NCI-H82 treated with DMSO at 0.1 percent for 48 hours (cell line): ENCODE measurements around the gene RBM44.
"Not testable (repeated sequence)": the region's sequence is repeated elsewhere in the genome, so short reads cannot be mapped to it uniquely, and the experiment has no call there.

Experiments
- DNase-seq: peaks from one replicate; lab custom pipeline; 2025; ENCODE audit not compliant: unreplicated experiment; lab: John Stamatoyannopoulos, UW

Gene RBM44

DNA sequence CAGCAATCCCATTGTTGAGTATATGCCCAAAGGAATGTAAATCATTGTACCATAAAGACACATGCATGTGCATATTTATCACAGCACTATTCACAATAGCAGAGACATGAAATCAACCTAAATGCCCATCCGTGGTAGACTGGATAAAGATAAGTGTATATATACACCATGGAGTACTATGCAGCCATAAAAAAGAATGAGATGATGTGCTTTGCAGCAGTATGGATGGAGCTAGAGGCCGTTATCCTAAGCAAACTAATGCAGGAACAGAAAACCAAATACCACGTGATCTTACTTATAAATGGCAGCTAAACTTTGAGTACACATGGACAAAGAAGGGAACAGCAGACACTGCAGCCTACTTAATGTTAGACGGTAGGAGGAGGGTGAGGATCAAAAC, 42.5 kb downstream of the RBM44 start:
- no peak for DNase-seq

DNA sequence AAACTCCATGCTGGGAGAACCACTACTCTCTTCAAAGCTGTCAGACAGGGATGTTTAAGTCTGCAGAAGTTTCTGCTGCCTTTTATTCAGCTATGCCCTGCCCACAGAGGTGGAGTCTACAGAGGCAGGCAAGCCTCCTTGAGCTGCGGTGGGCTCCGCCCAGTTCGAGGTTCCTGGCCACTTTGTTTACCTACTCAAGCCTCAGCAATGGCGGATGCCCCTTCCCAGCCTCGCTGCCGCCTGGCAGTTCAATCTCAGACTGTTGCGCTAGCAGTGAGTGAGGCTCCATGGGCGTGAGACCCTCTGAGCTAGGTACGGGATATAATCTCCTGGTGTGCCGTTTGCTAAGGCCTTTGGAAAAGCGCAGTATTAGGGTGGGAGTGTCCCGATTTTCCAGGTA, 50.4 kb downstream of the RBM44 start:
- DNase-seq, result not testable (repeated sequence)

DNA sequence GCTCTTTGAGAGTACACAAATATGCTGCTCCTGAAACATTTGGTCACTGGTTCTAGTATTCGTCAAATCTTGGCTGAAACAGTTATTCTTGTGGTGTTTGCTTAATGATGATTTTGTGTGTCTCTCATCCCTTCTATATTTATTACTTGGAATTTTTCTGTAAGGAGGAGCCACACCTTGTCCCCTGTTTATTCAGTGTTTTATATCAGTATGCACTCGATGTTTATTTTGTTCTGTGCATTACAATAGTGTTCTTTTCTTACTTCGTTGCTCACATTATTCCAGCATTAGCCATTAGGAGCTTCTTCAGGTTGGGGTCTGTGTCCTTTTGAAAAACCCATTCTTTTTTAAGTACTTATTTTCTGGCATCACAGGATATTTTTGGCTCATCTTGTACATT, 55.7 kb downstream of the RBM44 start:
- no peak for DNase-seq

DNA sequence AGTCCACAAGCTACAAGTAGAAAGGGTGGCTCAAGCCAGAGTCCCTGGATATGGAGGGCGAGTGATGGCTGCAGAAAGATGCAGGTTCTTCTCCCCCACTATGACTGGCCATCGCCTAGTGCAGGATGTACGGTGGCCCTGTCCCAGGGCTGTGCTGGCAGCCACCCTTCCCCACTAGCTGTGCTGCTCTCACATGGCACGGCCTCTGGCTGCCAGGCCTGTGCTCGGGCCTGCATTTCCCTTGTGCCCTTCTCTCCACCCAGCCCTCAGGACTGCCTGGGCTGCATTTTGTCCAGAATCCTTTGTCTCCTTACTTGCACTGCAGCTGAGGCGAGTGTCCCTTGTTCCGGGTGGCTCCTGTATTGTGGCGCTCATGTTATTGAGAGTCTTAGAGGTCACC, 59.2 kb downstream of the RBM44 start:
- no peak for DNase-seq

DNA sequence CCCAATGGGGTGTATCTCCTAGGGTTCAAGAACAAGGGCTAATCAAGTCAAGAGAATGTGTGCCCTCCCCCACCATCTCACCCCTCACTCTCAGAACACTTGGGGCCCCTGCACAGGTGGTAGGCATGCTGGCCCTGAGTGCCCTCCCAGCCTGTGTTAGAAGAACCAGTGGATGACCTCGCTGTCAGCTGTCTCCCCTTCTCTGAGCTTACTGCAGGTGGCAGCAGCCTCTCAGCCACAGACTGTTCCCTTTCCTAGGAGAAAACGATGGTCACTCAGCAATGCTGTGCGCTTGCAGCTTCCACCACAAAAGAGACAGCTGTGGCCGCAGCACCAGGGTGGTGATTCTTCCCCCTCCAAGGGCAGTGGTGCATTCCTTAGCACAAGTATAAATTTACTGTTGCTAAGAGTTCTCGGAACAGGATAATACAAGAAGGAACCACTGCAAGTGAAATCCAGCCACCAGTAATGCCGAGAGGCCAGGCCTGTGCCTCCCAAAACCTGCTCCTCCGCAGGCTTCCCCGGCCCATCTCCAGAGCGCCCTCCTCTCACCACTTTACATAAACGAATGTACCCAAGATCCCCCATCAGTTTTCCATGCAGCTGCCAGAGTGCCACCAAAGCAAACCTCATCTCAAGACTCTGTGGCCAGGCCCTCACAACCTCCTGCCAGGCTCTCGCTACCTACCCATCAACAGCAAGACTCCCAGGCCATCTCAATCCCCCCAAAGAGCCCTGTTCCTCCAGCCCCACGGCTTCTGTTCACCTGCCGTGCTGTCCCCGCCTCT, 59.9 kb downstream of the RBM44 start:
- DNase-seq, result peak; percentile 80

DNA sequence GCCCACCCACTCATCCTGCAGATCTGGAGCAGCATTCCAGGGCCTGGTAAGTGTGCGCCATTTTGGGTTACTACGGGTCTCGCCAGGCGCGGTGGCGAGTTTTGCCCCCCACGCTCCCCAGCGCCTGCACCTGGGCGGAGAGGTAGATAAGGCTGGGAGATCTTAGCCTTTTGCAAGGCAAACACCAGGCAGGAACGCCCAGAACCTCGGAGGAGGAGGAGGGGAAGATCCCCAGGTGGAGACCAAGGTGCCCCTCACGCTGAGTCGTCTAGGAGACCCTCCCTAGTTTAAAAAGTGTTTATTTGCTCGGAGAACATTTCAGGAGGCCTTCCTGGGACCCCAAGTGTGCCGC, 60.5 kb downstream of the RBM44 start:
- DNase-seq, result no peak

DNA sequence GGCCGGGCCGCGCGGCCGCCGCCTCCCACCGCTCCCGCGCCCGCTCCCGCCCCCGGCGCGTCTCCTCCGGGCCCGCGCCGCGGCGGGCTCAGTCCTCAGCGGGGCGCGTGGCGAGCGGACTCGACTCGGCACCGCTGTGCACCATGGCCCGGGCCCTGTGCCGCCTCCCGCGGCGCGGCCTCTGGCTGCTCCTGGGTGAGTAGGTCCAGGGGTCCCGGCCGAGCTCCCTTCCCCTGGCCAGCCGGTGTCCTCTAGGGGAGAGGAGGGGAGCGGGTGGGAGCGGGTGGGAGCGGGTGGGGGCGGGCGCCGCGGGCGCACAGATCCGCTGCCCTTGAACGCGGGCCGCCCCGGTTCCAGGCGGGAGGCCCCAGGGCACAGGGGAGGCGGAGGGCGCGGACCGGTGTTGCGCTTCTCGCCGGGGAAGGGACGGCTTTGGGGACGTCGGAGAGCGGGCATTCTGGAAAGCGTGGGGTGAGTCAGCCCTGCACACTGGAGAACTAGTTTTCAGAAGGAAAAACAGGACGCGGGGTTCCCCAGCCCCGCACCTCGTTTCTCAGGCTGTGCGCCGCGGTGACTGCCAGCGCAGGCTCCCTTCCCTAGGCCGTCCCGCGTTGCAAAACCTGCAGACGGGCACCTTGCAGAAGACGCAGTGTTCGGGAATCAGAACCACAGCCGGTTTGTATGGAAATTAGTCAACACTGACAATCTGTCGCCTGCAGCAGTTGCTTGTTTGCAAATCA, 61.1 kb downstream of the RBM44 start, which contains the start of gene RAMP1:
Gene RAMP1, plus strand, starts transcription at position 91 of the 740 bp plus-strand sequence. Its CDS starts 53 bp downstream, at position 144.
- DNase-seq, result peak; percentile 41

DNA sequence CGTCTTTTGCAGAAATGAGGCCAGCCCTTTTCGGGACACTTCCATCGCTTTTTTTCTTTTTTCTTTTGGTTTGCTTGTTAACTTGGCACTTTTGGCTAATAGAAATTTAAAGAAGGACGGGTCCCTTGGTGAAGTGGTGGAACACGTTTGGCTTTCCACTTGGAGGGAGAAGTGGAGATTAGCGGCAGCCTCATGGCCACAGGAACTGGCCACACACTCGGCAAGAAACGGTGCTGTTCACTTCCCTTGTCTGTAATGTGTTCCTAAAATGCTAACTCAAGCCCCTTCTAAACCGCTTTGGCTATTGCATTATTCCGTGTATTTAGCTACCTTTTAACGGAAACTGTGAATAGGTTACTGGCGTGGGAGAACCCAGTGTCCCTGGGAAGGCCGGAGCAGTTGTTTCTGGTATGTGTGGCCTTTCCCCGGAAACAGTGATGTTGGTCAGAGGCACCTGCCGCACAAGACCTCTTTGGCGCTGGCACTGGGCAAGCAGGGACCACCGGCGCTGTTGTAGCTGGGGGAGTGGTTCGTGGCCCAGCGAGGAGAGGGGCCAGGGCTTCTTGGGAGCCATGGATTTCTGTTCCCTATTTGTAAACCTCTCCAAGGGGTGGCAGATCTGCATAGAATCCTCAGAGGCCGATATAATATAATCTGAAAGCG, 61.8 kb downstream of the RBM44 start:
- DNase-seq, result no peak

DNA sequence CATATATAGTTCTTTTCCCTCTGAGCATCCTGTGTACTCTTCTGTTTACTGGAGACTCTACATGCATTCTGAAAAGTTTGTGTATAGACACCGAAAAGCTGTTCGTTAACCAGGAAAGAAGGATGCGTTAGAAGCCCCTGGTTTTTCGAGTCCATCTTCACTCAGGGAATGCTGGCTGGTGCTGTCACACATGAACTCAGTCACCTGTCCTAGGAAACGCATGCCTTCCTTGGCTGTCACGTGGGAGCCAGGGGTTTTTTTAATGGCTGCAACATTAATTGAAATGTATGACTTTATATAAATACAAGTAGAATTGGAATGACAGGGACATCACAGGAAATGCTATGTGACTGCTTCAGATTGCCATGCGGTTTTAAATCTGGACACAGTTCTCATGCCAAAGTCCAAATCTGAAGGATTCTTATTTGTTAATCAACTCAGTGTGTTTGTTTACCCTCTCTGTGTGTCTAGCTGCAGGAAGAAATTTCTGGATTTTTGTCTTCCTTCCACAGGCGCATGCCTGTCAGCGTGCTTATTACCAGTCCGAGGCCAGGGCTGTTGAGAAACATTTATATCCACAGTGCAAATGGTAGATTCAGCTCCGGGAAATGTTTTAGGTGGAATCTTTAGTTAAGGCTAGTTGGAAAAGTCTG, 63.4 kb downstream of the RBM44 start:
- no peak for DNase-seq

DNA sequence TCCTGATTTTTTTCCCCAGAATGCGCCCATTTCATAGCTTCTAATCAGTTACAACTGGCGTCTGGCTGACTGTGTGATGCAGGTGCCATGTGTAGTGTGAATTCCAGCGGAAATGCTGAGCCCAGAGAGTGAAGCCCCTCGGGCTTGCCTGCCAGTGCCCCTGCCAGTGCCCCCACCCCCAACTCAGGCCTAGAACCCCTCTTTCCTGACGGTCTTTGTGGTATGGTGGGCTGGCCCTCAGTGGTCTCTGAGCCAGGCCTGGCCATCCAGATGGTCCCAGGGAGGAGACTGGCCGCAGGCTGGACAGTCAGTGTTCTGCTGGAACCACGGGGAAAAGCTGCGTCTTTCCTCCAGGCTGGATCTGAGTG, 63.9 kb downstream of the RBM44 start:
- DNase-seq, result no peak

DNA sequence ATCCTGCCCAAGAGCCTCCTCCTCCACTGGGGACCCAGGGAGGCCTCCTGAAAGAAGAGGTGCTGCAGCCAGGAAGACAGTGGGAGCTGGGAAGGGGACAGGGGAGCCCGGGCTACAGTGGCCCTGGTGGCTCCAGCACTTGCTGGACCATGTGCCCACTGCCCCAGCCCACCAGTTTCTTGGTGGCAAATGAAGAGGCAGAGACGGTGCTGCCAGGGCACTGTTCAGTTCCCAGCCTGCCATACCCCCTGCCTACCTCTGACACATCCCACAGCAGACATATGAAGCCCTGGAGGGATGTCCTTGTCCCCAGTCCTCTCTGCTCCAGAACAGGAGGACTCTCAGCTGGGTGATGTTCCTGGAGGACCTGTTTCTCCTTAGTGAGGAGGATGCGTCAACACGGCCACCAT, 64.5 kb downstream of the RBM44 start:
- DNase-seq, result no peak

DNA sequence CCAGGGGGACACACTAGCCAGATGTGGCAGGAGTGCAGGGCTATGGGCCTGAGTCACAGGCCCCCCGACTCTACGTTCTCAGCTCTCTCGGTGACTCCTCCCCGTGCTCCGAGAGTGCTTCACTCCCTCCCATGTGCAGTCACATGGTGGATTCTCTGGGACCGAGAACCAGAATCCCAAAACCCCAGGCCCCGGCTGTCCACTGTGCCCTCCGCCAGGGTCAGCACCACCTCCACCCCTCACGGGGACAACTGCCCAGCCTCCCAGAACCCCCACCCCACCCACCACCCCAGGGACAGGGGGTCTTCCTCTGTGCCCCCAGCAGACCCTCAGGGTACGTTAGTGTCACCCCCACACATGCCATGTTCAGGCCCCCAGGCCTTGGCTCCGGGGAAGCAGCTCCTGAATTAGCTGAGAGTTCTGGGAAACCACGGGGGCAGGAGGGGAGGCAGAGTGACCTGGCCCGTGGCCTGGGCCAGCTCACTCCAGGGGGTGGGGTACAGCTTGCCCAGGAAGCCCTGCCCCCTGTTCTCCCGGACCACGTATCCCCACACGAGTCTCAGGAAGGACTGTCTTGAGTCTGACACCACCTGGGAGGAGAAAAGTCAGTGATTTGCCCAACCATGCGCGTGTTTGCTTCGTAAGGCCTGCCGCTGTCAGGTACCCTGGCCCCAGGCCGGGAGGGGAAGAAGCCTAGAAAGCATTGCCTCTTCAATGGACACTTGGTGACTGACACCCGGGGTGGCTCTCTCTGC, 65.3 kb downstream of the RBM44 start:
- no peak for DNase-seq

DNA sequence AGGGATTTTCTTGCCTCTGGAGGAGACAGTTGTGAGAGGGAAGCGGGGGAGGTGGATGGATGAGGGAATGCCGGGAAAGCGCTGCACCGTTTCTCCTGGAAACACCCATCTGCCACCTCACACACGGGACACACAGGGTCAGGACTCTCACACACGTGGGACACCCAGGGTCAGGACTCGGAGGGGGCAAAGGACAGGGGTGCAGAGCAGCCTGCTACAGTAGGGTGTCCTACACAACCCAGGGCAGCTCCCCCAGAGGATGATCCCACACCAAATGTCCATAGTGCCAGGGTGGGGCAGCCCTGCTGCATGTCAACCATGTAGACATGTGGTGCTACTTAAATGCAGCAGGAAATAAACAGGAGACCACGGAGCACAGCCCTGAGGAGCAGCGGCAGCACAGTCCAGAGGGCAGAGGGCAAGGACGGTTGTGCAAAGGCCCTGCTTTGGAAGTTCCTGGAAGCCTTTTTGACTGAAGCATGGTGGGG, 65.9 kb downstream of the RBM44 start:
- no peak for DNase-seq

DNA sequence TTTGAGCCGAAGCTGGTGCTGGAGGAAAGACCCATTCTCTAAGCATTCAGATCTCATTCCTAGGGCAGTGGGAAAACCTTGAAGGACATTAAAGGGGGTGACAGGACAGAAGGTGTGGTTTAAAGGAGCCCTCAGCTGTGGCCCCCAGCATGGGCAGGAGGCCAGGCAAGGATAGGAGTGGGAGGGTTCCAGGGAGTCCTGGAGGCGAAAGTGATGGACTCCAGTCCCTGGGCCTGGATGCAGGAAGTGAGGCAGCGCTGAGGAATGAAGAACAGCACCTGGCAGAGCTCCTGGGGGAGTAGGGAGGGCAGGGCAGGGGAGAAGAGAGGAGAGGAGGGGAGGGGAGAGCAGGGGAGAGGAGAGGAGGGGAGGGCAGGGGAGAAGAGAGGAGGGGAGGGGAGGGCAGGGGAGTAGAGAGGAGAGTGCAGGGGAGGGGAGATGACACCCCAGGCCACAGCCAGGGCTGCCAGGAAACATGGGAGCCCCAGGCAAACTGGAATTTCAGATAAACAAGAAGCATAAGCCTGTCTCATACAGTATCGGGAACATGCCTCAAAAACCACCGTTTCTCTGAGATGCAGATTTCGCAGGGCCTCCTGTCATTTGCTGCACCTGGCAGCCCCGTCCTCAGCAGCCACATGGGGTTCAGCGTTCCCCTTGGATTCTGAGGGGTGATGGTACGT, 66.5 kb downstream of the RBM44 start:
- no peak for DNase-seq

DNA sequence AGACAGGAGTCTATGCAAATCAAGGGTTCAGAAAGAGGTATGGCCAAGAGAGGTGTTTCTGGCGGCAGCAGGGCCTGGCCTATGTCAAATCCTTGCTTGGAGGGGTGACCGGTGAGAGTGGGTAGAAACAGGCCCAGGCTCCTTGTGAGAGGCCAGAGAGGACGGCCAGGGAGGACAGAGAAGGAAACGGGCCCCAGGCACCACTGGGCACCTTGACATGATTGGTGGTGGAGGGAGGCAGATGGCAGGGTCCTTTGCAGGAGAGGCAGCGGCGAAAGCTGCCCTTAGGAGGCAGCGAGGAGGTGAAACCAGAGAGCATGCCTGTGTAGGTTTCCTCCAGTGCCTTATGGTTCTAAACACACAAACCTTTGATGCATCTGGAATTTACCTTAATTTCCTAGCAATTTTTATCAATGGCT, 67.1 kb downstream of the RBM44 start:
- no peak for DNase-seq

DNA sequence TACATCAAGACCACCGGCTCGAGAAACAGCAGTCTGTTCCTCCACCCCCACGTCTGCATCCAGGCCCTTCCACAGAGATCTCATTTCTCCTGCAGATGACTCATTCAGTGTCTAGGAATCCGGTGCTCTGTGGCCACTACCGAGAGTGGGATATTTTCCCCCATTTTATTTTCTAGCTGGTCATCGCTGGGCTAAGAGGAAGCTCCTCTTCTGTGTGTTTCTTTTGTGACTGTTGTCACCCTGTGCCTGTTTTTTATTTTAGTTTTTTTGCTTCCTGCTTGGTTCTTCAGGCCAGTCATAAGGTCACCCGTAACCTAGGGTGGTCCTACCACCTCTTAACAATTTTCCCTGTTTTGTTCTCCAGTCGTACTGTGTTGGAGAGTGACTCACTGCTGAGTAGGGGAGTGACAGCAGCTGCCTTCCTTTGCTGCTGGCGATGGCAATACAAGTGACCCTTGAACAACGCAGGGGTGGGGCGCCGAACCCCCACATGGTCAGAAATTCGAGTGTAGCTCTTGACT, 67.6 kb downstream of the RBM44 start:
- DNase-seq, result no peak

DNA sequence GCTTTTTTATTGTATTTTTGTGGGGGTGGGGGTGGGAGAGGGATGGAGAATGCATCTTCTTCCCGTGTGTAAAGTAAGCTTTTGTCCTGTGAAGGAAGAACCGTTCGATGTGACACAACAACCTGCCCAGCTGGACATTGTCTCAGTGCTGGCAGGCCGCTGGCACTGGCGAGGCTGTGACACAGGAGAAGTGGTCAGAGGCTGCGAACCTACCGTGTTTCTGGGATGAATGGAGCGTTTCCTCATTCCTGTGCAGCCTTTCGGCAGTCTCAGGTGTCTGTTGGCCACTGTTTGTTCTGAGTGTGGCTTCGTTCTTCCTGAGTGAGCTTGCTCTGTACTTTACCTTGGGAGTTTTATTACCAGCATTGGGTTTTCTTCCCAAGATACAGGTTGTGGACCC, 68.9 kb downstream of the RBM44 start:
- DNase-seq, result no peak

DNA sequence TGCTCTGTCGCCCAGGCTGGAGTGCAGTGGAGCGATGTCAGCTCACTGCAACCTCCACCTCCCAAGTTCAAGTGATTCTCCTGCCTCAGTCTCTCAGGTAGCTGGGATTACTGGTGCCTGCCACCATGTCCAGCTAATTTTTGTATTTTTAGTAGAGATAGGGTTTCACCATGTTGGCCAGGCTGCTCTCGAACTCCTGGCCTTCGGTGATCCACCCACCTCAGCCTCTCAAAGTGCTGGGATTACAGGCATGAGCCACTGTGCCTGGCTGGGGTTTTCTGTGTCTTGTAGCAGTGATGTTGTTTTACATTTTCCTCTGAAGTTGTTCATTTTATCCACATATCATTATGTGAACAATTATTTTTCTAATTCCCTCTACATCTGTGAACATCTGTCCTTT, 69.5 kb downstream of the RBM44 start:
- not testable (repeated sequence) for DNase-seq

DNA sequence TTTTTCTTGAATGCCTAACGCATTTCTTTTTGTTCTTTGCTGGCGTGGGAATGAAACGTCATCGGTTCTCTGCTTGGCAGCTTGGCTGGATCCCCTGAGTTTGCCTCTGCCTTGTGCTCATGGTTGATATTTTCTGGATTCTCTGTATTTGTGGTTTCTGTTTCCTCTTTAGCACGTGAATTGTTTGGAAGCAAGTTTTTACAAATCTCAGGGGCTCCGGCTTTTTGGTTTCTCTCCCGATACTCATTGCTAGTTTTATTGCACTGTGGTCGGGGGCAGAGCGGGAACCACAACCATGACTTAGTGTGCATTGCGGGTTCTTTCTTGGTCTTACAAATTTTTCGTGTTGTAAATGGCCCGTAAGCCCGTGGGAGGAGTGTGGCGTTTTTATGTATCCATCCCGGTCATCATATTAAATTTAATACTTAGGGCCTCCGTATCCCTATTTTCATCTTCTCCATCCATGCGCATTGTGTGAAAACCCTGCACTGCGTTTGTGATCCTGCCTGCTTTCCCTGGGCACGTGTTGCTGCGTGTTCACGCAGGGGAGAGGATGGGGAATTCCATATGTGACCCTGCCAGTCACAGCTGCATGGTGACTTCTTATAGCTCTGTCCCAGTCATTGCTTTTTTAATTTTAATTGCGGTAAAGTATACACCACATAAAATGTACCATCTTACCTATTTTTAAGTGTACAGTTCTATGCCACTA, 70.2 kb downstream of the RBM44 start:
- DNase-seq, result no peak
